Measurements from ENCODE around the gene TINAG.

Gene TINAG

GRCh38 chr6:54308289-54308985 lies at the start of gene TINAG:
TINAG (plus strand) TSS chr6:54308441; CDS start chr6:54308551, 110 bp downstream.
- no peak for DNase-seq

GRCh38 chr6:54260025-54260424 lies 48.2 kb upstream of the TINAG start:
- DNase-seq = no peak

GRCh38 chr6:54262499-54262898 lies 45.7 kb upstream of the TINAG start:
- DNase-seq = no peak

- DNase-seq = no peak
Observed at GRCh38 chr6:54262971-54263370, 45.3 kb upstream of the TINAG start.

GRCh38 chr6:54264581-54265272 lies 43.5 kb upstream of the TINAG start:
- DNase-seq = no peak

GRCh38 chr6:54266400-54266923 lies 41.8 kb upstream of the TINAG start:
- no peak for DNase-seq

GRCh38 chr6:54267798-54268197 lies 40.4 kb upstream of the TINAG start:
- peak; percentile 6 for DNase-seq

- DNase-seq = no peak
Observed at GRCh38 chr6:54273214-54273820, 34.9 kb upstream of the TINAG start.

- DNase-seq = no peak
Observed at GRCh38 chr6:54274383-54274782, 33.9 kb upstream of the TINAG start.

- no peak for DNase-seq
Observed at GRCh38 chr6:54282186-54282585, 26.1 kb upstream of the TINAG start.

- DNase-seq = no peak
Observed at GRCh38 chr6:54284161-54284860, 23.9 kb upstream of the TINAG start.

GRCh38 chr6:54285595-54285994 lies 22.6 kb upstream of the TINAG start:
- no peak for DNase-seq

GRCh38 chr6:54286141-54286540 lies 22.1 kb upstream of the TINAG start:
- DNase-seq = no peak

GRCh38 chr6:54288474-54288873 lies 19.8 kb upstream of the TINAG start:
- DNase-seq = no peak

GRCh38 chr6:54289426-54289825 lies 18.8 kb upstream of the TINAG start:
- no peak for DNase-seq

GRCh38 chr6:54291146-54291545 lies 17.1 kb upstream of the TINAG start:
- no peak for DNase-seq

- no peak for DNase-seq
Observed at GRCh38 chr6:54291738-54292137, 16.5 kb upstream of the TINAG start.

GRCh38 chr6:54294965-54295532 lies 13.2 kb upstream of the TINAG start:
- no peak for DNase-seq

GRCh38 chr6:54299542-54300269 lies 8.5 kb upstream of the TINAG start:
- DNase-seq = no peak

- no peak for DNase-seq
Observed at GRCh38 chr6:54301770-54302169, 6.5 kb upstream of the TINAG start.

GRCh38 chr6:54307439-54307910 lies 766 bp upstream of the TINAG start:
- DNase-seq = no peak

GRCh38 chr6:54308986-54309315 lies 710 bp downstream of the TINAG start:
- DNase-seq = no peak

Data from suppressor macrophage treated with lipopolysaccharide for 4 hours (primary cell).